ENCODE data around the gene ALDH3B2.

GRCh38 chr11:67671211-67671520, 3.3 kb downstream of the ALDH3B2 start:
- TF ChIP-seq CTCF (conservative IDR thresholded peaks at IDR 0.05; ENCODE audit: low read length): no peak
- TF ChIP-seq EZH2phosphoT487 (IDR thresholded peaks at IDR 0.05; ENCODE audit: borderline replicate concordance, low read depth, low read length): no peak

Data from OCI-LY7 (cell line).